GM21447 (cell line): ENCODE measurements around the gene CPEB1.
"Not testable (repeated sequence)": the region's sequence is repeated elsewhere in the genome, so short reads cannot be mapped to it uniquely, and the experiment has no call there.

Source experiments
- ATAC-seq: cut with Tn5 transposase; IDR thresholded peaks from one replicate; pipeline ENCODE4 v1.9.1; 2021; ENCODE audit not compliant: unreplicated experiment

The CPEB1 gene

DNA sequence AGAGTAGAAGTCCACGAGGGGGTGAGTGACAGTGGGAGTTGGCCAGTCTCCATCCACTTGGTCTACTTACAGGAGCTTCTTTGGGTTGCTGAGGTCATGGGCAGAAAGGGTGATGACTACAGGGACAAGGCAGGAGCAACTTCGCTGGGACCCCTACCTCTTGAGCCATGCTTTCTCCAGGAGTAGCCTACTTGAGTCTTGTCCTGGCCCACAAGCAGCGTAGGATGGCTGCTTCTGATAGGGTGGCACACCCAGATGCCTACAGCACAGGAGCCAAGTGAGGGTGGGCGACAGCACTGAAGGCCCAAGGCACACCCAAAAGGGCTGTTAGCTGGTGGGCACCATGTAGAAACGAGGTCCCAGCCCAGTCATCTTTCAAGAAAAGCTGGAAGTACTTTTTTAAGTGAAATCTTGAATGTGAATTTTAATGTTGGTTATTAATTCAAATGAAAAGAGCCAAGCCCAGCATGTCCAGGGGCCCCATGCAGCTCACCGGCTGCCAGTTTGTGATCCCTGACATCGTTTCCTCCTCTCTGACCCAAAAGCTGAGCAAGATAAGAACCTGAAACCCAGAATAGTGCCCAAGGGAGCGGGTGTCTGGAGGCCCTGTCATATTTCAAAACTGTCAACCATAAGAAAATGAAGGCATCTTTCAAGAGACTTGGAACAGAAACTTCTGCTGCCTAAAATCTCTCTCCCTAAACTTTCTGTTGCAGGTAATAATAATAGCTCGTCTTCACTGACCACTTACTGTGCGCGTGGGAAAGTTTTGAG is 2.2 kb upstream of the CPEB1 start:
- peak; percentile 40 for ATAC-seq

DNA sequence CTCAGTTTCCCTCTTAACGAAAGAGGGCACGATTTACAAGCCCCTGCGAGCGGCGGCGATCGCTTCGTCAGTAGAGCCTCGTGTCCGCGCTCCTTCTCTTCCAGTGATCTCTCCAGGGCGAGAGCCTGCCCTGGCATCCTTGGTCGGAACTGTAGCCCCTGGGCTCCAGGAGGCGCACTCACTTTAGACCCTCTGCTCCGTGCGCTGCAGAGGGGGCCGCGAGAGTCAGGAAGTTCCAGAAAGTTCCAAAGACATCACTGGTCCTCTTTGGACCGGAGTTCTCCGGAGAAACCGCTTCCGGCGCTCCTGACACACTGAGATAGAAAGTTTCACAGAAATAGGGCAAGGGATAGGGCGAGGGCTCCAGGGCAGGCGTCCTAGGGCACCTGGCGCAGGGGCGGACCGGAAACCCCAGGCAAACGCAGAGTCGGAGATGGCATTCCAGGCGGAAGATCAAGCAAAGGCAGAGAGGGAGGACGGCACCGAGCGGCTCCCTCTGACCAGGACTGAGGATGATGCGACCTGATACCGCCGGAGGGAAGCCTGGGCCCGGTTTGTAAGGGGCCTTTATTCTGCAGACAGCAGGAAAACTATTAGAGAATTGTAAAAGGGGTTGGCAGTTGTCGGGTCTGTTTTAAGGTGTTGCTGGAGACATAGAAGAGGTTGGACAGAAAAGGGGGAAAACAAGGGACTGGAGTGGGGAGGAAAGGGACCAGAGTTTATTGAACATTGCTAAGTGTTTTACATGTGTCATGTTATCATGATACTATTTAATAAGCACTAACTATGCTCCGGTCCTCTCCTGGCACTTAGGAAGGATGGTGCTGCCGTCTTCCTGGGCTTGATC is 1.3 kb upstream of the CPEB1 start:
- no peak for ATAC-seq

DNA sequence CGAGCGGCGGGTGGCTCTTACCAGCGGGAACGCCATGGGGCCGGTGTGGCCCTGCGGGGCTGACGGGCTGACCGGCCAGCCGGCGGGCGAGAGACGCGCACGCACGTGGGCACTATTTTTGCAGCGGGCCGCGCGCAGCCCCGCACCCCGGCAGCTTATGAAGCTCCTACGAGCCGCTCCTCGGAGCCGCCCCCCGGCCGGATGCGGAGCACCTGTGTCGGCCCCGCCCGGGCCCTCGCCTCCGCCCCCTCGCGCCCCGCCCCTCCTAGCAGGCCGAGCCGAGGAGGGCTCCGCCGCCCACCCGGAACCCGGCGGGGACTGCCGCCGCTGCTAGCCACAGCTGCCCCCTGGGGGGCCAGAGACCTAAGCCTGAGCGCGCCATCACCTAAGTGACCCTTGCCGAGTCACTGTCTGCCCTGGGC is 683 bp upstream of the CPEB1 start:
- ATAC-seq = no peak

DNA sequence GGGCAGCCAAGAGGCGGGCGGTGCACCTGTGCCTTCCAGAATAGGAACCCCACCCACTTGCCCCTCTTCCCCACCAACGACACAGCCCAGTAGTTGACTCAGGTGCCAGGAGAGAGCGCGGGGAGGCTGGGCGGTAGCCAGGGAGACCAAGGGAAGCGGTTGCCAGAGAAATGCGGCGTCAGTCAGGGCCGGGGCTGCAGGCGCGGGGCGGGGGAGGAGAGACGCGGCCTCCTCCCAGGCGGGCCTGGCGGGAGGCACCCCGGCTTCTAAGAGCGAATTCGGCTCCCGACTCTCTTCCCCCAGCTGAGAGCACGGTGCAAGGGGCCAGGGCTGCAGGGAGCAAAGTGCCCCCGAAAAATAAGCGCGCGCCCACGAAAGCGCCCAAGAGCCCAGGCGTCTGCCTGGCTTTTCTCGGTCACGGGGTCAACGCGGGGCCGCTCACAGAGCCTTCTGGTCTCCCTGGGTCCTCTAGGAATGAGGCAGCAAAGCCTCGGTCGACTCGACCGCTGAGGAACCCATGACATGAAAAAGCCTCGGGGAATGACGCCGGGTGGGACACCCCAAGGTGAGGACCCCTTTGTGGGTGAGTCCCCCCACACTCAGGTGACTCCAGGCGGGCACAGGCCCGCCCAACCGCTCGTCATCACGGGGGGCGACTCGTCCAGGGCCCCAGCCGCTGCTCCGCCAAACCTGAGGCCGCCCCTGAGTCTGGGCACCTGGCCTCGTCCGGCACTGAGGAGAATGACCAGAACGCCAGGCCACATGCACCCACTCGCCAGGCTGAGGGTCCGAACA is 716 bp downstream of the CPEB1 start:
- no peak for ATAC-seq

- not testable (repeated sequence) for ATAC-seq
Measured at GRCh38 chr15:82644967-82645852, 2.0 kb downstream of the CPEB1 start.

GRCh38 chr15:82643992-82644391 is 3.2 kb downstream of the CPEB1 start:
- ATAC-seq = no peak

- ATAC-seq = no peak
Measured at GRCh38 chr15:82642656-82643055, 4.5 kb downstream of the CPEB1 start.

- no peak for ATAC-seq
Measured at GRCh38 chr15:82641129-82641798, 5.9 kb downstream of the CPEB1 start.

GRCh38 chr15:82640672-82641071 is 6.5 kb downstream of the CPEB1 start:
- no peak for ATAC-seq

DNA sequence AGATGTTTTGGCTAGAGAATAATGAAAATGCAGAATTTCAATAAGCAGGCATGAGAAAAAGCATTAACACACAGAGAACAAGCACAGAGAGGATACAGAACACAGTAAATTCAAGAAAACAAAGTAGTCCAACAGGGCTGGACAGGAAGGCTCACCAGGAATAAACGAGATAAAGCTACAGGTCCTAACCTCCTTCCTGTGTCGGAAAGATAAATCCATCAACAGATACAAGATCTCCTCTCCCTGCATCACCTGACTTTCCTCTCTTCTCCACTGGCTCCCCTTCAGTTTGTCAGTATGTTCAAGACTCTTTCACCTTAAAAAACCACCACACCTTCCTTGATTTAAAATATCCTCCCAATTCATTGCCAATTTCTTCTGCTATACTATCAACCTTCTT is 11.4 kb downstream of the CPEB1 start:
- no peak for ATAC-seq

GRCh38 chr15:82630033-82630432 is 17.1 kb downstream of the CPEB1 start:
- no peak for ATAC-seq

DNA sequence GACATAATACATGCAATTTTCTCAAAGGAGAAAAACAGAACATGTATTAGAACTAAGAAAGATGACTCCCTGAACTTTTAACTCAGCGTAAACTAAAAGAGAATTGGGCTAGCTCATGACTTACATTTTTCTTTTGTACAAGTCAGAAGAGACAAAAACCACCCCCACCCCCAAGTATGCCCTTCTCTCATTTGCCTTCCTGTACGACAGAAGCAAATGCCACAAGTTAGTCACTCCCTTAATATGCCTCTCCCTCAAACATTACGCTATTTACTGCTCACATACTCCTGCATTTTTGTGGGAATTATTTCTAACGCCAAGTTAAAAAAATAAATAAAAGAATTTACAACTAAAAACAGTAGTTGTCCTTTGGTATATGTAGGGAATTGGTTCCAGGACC is 22.0 kb downstream of the CPEB1 start:
- ATAC-seq = no peak

DNA sequence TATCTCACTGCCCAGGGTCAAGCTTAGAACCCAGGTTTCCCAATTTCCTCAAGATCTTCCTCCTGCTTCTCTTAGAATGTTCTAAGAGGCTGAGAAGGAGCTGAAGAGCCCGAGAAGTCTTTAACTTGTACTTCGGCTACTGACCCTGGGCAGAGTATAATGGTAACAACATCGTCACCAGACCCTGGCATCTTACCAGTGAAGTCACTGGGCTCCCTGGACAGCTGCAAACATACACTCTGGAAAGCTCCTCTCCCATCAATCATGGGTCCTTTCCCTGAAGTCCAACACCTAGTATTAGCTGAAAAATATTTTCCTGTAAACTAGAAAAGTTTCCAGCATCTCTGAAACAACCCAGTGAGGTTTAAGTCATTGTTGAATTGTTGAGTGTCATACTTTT is 22.7 kb downstream of the CPEB1 start:
- no peak for ATAC-seq

GRCh38 chr15:82624008-82624407 is 23.2 kb downstream of the CPEB1 start:
- no peak for ATAC-seq

DNA sequence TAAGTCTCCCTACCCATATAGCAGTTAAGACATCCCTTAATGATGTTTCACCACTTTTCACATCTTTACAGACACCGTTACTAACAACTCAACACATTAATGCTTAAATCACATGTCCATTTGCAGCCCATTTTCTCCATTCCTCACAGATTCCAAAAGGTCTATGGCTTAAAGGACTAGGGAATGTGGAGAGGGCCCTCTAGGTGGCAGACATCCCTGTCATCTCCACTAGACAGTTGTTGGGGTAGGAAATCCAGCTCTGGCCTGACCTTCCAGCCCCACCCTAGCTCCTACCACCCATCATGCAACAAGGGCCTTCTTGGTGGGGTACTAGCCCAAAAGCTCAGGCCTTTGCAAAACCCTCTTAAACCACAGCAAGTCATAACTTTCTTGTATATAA is 25.2 kb downstream of the CPEB1 start:
- no peak for ATAC-seq

DNA sequence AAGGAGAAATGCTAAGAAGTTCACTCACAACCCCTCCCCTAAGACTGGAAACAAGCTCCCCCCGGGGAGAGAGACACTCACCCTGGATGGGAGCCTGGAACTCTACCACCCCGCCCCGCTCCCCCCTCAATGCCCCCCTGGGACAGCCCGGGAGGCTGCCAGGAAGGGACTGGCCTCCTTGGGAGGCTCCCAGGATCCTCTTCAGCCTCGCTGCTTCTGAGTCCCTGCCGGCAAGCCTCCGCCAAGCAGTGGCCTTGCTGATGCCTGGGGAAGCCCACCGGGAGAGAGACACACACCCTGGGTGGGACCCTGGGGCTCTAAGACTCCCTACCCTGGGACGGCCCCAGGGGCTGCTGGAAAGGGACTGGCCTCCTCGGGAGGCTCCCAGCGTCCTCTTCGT is 33.4 kb downstream of the CPEB1 start:
- no peak for ATAC-seq

DNA sequence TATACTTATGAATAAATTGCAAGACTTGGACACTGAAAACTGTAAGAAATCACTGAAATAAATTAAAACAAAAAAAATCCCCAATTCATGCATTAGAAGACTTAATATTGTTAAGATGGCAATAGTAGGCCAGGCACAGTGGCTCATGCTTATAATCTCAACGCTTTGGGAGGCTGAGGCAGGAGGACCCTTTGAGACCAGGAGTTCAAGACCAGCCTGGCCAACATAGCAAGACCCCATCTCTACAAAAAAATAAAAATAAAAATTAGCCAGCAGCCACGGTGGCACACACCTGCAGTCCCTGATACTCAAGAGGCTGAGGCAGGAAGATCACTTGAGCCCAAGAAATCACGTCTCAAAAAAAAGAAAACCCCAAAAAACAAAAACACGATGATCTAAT is 35.8 kb downstream of the CPEB1 start:
- no peak for ATAC-seq

GRCh38 chr15:82602195-82602594 is 45.0 kb downstream of the CPEB1 start:
- ATAC-seq = no peak

GRCh38 chr15:82599862-82600261 is 47.3 kb downstream of the CPEB1 start:
- no peak for ATAC-seq

DNA sequence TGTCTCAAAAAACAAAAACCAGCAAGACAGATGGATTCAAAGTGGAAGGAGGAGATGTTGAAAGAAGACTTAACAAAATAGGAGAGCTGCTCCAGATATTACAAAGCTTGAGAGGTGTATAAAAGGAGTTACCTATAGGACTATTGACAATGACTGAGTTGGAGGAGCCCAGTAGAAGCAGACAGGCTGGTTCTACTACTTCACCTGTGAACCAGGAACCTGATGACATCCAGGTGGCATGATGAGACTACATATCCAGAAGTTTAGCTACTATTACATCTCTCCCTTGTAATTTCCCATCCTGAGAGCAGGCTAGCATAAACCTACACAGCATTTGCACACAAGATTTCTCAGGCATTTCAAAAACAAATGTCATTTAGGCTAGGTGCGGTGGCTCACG is 49.3 kb downstream of the CPEB1 start:
- ATAC-seq = no peak
